Adrenal gland (tissue), 5 donors: ENCODE results near the gene AHI1.

ENCODE experiments used
- CTCF ChIP-seq, 6 experiments: fragments of 450-650 bp in 4 of 6; fragments of 200-600 bp in 2 of 6; sonication (generic) in 1 of 6; IDR thresholded peaks; 1 replicate in 5 of 6; 2 replicates in 1 of 6; pipeline versions ENCODE4 v1.5.1 to v1.8.0; 2016 to 2021; ENCODE audit warnings: antibody characterized with exemption in 6 of 6, mild to moderate bottlenecking in 2 of 6, moderate library complexity in 1 of 6
- POLR2A ChIP-seq, 2 donors: fragments of 450-650 bp; IDR thresholded peaks; one replicate each; pipeline ENCODE4 v1.6.1; 2017; ENCODE audit warnings: antibody characterized with exemption in 2 of 2, mild to moderate bottlenecking in 2 of 2, moderate library complexity in 1 of 2
- donor health status: DM: no; HTN: no; CAD: no.

- TF ChIP-seq CTCF (IDR thresholded peaks at IDR 0.05) (peak; percentile 17 to 60 (median 56)), POLR2A (IDR thresholded peaks at IDR 0.05) (no peak)
Measured at GRCh38 chr6:135506270-135506997, 8.9 kb upstream of the AHI1 start.
